Limb (tissue), 2 donors: ENCODE measurements around the gene ATF6.
"Not testable (repeated sequence)": the region's sequence is repeated elsewhere in the genome, so short reads cannot be mapped to it uniquely, and the experiment has no call there.

ENCODE experiments used
- DNase-seq, 2 donors: peaks; one replicate each; pipeline ENCODE4 v3.0.0-alpha.2; 2016; ENCODE audit errors: extremely low spot score in 2 of 2

Gene ATF6

DNA sequence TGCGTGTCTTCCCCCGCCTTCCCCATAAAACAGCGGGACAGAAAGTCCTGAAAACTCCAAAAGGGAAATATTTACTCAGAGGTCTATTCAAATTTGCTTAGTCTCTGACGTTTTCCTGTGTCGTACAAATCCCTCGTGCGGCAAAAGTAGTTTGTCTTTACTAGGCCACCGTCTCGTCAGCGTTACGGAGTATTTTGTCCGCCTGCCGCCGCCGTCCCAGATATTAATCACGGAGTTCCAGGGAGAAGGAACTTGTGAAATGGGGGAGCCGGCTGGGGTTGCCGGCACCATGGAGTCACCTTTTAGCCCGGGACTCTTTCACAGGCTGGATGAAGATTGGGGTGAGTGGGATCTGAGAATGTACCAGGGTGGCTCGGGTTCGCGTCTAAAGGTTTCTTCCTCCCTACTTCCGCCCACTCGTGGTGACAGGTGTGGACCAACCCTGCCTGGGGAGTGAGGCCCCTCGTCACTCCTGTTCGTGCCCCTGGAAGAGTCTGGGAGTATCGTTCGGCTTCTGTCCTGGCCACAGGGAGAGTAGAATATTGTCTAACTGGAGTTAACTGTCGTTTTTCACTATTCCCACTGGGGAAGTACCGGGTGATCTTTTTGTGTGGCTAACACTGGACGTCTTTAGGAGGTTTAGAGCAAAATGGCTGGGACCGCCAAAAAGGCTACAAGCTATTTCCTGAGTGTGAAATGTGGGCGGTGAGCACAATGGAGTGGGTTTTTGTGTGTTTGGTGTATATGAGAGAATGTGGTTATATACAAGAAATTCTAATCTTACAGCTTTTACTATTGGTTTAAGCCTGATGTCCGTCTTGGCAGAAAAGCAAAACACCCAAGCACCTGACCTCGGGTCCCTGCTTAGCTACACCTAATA, at the start of gene ATF6:
TSS of gene ATF6 (plus strand) at position 219 of the 880 bp plus-strand sequence. CDS start at position 260, 41 bp downstream.
- peak; percentile 90 to 93 for DNase-seq

DNA sequence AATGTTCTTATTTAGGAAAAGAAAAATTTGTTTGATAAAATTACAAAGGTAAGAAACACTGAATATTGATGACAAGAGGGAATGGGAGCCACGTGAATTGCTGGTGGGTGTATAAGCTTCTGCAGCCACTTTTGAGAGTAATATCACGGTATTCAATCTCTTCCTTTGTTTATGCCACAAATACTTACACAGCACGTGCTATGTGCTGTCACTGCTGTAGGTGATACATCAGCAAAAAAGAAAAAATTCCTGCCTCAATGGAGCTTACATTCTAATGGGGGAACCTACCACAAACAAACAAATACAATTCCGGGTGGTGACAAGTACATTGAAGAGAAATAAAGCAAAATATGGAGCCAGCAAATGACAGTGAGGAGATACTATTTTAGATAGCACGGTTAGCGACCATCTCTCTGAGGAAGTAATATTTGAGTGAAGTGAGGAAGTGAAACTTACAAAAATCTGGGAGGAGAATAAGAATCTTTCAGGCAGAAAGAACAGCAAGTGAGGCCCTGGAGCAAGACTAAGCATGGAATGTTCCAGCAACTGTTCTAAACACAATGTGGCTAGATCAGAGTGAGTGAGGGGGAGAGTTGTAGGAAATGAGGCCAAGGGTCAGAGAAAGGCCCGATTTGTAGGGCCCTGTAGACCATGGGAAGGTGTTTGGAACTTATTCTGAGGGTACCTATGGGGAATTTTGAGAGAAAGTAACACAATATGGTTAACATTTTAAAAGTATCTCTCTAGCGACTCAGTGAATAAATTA, 47.4 kb upstream of the ATF6 start:
- DNase-seq = no peak

- no peak for DNase-seq
Observed at GRCh38 chr1:161719325-161719611, 46.9 kb upstream of the ATF6 start.

DNA sequence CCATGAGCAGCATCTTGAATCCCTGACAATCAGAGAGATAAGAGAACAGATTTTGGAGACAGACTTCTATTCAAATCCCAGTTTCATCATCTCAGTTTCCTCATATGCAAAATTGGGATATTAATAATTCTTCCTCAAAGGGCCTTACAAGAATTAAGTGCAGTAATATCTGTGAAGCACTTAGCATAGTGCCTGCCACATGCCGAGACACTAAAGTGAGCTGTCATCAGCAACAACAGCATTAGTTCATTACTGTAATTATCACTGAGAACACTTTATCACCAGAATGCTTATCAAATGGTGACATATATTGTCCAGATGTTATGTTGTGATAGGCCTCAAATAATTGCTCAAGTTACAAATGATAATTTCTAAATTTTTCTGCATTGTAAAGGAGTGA, 45.7 kb upstream of the ATF6 start:
- DNase-seq = no peak

DNA sequence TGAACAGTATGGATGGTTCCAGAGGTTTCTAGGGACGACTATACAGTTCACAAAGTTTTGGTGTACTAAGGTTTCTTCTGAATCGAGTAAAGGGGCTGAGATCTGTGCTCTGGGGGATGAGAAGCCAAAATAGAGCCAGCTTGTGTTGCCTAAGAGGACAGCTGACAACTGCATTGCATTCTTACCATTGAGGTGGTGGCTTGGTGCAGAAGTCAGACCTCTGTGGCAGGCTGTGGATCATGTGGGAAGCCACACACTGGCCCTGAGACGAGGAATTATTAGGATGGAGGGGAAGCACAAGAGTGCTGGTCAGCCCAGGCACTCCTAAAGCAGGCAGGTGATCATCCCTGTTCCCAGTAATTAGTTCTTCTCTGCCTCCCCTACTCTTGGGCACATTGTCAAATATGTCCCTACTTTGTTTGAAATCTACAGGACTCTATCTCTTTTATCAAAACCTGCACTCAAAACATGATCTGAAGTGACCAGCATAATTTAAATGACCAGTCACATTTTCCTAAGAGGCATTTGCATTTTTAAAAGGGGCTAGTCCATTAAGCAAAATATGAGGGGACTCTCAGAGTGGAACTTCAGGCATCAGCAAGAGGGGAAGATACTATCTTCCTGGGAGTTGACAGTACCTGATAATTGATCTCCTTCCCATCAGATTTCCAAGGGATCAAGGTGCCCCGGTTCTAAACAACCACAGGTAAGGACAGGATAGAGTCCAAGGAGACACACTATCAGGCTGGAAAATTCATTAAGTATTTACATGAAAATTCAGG, 45.0 kb upstream of the ATF6 start, which contains the start of gene FCRLB:
TSS of gene FCRLB (plus strand) at position 589 of the 782 bp plus-strand sequence. CDS start 1,129 bp downstream, outside the sequence.
- no peak for DNase-seq

GRCh38 chr1:161721738-161722343, 44.3 kb upstream of the ATF6 start:
- DNase-seq = no peak

DNA sequence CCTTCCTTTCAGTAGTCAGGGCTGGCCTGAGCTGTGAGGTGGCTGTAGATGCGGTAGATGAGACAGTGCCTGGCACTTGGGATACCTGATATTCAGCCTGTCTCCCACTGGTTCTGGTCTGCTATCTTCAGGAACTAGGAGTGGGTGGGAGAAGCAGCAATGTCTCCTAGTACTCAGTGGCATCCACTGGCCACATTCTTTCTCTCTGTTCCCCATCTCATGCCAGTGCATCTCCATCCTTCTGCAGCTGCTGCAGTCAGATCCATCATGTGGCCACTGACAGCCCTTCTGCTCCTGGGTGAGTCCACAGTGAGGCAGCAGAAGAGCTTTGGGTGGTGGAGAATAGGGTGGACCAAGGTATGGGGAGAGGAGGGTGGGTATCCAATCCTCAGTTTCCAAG, 43.7 kb upstream of the ATF6 start:
- no peak for DNase-seq

DNA sequence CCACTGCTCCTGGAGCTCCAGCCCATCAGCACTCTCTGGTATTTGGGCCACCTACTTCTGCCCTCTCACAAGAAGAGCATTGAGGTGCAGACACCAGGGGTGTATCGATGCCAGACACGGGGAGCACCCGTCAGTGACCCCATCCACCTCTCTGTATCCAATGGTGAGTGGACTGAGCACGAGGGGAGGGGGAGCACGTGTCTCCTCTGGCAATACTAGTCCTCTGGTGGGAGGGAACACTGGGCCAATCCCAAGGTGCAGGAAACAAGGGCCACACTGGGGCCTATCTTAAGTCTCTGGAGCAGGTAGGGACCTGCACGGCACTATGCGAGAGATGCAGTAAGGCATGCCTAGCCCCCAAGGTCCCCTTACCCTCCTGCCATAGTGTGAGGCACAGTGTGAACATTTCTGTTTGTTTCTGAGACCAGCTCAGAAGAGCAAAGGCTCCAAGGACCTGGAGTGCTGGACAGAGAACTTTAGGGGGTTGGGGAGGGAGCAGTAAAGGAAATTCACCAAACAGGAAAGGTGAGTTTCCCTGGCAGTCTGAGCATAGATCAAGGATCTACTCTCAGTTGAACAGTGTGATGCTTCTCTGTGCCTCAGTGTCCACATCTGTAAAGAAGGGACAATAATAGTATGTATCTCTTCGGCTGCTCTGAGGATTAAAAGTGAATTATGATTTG, 42.5 kb upstream of the ATF6 start:
- no peak for DNase-seq

DNA sequence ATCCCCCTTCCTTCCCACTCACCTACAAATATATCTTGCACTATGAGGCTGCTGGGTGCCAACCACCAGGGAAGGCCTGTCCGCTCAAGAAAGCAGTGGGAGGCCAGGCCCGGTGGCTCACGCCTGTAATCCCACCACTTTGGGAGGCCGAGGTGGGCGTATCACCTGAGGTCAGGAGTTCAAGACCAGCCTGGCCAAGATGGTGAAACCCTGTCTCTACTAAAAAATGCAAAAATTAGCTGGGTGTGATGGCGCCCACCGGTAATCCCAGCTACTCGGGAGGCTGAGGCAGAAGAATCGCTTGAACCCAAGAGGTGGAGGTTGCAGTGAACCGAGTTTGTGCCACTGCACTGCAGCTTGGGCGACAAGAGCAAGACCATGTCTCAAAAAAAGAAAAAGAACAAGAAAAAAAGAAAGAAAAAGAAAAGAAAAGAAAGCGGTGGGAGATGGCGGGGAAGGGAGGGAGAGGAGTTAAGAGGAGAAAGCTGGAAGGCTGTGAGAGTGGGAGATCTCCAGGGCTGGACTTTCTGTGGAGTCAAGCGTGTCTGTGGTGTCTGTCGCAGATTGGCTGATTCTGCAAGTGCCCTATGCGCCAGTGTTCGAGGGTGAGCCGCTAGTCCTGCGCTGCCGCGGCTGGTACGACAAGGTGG, 40.7 kb upstream of the ATF6 start:
- not testable (repeated sequence) for DNase-seq

DNA sequence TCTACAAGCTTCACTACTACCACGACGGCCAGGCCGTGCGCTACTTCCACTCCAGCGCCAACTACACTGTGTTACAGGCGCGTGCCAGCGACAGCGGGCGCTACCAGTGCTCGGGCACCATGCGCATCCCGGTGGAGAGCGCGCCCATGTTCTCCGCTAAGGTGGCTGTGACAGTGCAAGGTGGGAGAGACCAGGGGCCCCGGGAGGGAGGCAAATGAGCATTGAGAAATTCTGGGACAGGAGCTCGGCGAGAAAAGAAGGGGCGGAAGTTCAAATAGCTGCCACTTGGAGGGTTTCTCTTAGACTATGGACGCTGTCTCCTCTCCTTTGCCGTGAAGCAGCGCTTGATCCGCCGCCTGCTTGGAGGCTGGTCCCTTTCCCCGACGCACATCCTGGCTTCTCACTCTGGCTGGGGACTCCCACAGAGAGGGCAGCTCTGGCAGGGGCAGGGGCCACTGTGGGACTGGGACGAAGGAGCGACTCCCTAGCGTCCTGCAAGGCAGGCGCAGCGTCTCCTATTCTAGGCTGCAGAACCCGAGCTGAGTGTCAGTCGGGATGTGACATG, 40.1 kb upstream of the ATF6 start:
- DNase-seq = peak in 1 of 2 donors; percentile 44

GRCh38 chr1:161726473-161727255, 39.5 kb upstream of the ATF6 start:
- DNase-seq = peak; percentile 85 to 95

DNA sequence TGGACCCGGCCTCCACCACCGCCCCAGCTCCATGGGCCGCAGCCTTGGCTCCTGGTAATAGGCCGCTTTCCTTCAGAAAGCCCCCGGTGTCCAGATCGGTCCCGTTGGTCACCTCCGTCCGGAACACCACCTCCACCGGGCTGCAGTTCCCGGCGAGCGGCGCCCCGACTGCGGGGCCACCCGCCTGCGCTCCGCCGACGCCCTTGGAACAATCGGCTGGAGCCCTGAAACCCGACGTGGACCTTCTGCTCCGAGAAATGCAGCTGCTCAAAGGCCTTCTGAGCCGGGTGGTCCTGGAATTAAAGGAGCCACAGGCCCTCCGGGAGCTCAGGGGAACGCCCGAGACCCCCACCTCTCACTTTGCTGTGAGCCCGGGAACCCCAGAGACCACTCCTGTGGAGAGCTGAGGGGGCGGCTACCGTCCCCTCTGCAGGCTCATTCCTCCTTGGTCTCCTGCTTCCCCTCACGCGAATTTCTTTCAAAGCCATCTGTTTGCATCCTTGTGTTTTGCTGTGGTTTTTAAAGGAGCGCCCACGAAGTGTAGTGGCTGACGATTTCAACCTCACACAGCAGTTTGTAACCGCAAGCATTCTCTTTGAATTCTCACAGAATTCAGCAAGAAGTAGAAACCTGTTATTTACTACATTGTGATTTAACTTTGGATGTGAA, 38.7 kb upstream of the ATF6 start:
- DNase-seq = peak in 1 of 2 donors; percentile 57

GRCh38 chr1:161728376-161729226, 37.5 kb upstream of the ATF6 start:
- DNase-seq = no peak

GRCh38 chr1:161730050-161730564, 36.0 kb upstream of the ATF6 start:
- DNase-seq = no peak

GRCh38 chr1:161731241-161731640, 34.9 kb upstream of the ATF6 start:
- DNase-seq = no peak

- DNase-seq = no peak
Observed at GRCh38 chr1:161731981-161732718, 34.0 kb upstream of the ATF6 start.

GRCh38 chr1:161733526-161733925, 32.6 kb upstream of the ATF6 start:
- DNase-seq = no peak
